ENCODE measurements around the gene BRS3. TPM values are rescaled to one million over a fixed set of nuclear protein-coding genes. Genes with fewer than 3 reads are reported as not detected.
"Not testable (repeated sequence)": the region's sequence is repeated elsewhere in the genome, so short reads cannot be mapped to it uniquely, and the experiment has no call there.

The BRS3 gene
- total and polyA plus RNA-seq, 9 of the 15 experiments (the other 6 are each of a cell fraction or from before 2014, with no cell fraction given): not detected

DNA sequence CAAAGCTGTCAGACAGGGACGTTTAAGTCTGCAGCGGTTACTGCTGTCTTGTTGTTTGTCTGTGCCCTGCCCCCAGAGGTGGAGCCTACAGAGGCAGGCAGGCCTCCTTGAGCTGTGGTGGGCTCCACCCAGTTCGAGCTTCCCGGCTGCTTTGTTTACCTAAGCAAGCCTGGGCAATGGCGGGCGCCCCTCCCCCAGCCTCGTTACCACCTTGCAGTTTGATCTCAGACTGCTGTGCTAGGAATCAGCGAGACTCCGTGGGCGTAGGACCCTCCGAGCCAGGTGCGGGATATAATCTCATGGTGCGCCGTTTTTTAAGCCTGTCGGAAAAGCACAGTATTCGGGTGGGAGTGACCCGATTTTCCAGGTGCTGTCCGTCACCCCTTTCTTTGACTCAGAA lies 42.1 kb upstream of the BRS3 start:
- H3K36me3 ChIP-seq (ENCODE audit: control insufficient read depth, insufficient read depth, low read length); DNase-seq (ENCODE audit: extremely low read depth in 1 of 4, low spot score in 3 of 4); FAIRE-seq; POLR2A ChIA-PET; in situ Hi-C loops (cut with MboI); ATAC-seq; H4K20me1 ChIP-seq (replicated peaks; ENCODE audit: control insufficient read depth, insufficient read depth, low read length); BruUV-seq (replicated peaks); H3K9me1 ChIP-seq (ENCODE audit: control insufficient read depth, insufficient read depth, low read length); H3K4me2 ChIP-seq (ENCODE audit: insufficient read depth, low read length); CTCF ChIA-PET (ENCODE audit: low intra/inter-chr PET ratio); intact Hi-C loops (cut with micrococcal nuclease); H3K4me1 ChIP-seq (replicated peaks in 1 of 2; ENCODE audit: control insufficient read depth in 2 of 2, insufficient read depth in 2 of 2, low read length in 2 of 2); H3K9me3 ChIP-seq (replicated peaks; ENCODE audit: control insufficient read depth, insufficient read depth, low read depth, low read length); H3K4me3 ChIP-seq; H3K9ac ChIP-seq (ENCODE audit: insufficient read depth in 1 of 2, low read depth in 2 of 2, low read length in 2 of 2); H3K27me3 ChIP-seq (ENCODE audit: control insufficient read depth in 2 of 2, insufficient read depth in 2 of 2, low read length in 2 of 2); H3K27ac ChIP-seq (ENCODE audit: extremely low read depth, low read depth, low read length); H3K79me2 ChIP-seq (ENCODE audit: control insufficient read depth, insufficient read depth, low read length): not testable (repeated sequence)
- WGBS (ENCODE audit: insufficient coverage, low coverage, missing lambda C conversion rate): 0% methylated on average over 5 of the region's 18 CpGs
- TF ChIP-seq FOXA3 (CRISPR knock-in tag; conservative IDR thresholded peaks at IDR 0.05 in 1 of 2, IDR thresholded peaks at IDR 0.05 in 1 of 2): peak; percentile 71 to 79
- 0 out of 2 replicates have a peak overlapping the region, but pooled peaks have one; percentile 55 for H2AFZ ChIP-seq (ENCODE audit: low read depth, low read length)

DNA sequence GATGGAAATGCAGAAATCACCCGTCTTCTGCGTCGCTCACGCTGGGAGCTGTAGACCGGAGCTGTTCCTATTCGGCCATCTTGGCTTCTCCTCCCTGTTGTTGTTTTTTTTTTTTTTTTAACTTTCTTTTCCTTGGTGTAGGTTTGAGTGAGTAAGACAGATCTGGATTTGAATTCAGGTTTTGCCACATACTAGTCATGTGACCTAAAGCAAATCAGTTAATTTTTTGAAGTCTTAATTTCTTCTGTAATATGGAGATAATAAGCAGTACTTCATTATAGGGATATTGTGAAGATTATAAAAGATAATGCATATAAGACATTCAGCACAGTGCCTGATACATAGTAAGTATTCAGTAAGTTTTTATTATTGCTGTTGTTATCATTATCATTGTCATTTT lies 41.5 kb upstream of the BRS3 start:
- H3K27ac ChIP-seq (ENCODE audit: extremely low read depth, low read depth, low read length): no peak overlapping the region
- DNase-seq (ENCODE audit: extremely low read depth in 1 of 4, low spot score in 3 of 4): no peak
- FAIRE-seq: no peak
- WGBS (ENCODE audit: insufficient coverage, low coverage, missing lambda C conversion rate): 12% methylated on average over 3 of the region's 6 CpGs
- H3K9me1 ChIP-seq (ENCODE audit: control insufficient read depth, insufficient read depth, low read length): no peaks in the 10 kb centered on the region
- no TSS peak for BruUV-seq (replicated peaks)
- no peaks in the 10 kb centered on the region for H3K36me3 ChIP-seq (ENCODE audit: control insufficient read depth, insufficient read depth, low read length)
- H3K4me3 ChIP-seq: no peak overlapping the region
- ChIA-PET CTCF (ENCODE audit: low intra/inter-chr PET ratio) (no interaction called here), POLR2A (interaction anchor here (1.3 kb wide), 1 partner anchor 10 kb away, joined by 3 read pairs; no protein-coding TSS in a partner anchor)
- no peaks in the 10 kb centered on the region for H3K79me2 ChIP-seq (ENCODE audit: control insufficient read depth, insufficient read depth, low read length)
- no peaks in the 10 kb centered on the region for H3K4me1 ChIP-seq (replicated peaks in 1 of 2; ENCODE audit: control insufficient read depth in 2 of 2, insufficient read depth in 2 of 2, low read length in 2 of 2)
- no peaks in the 10 kb centered on the region for H3K9me3 ChIP-seq (replicated peaks; ENCODE audit: control insufficient read depth, insufficient read depth, low read depth, low read length)
- no peaks in the 10 kb centered on the region for H4K20me1 ChIP-seq (replicated peaks; ENCODE audit: control insufficient read depth, insufficient read depth, low read length)
- peak overlapping the region; percentile 72; the same call in 1 of the 2 replicates for H2AFZ ChIP-seq (ENCODE audit: low read depth, low read length)
- H3K9ac ChIP-seq (ENCODE audit: insufficient read depth in 1 of 2, low read depth in 2 of 2, low read length in 2 of 2): no peak overlapping the region
- H3K27me3 ChIP-seq (ENCODE audit: control insufficient read depth in 2 of 2, insufficient read depth in 2 of 2, low read length in 2 of 2): no peaks in the 10 kb centered on the region
- in situ Hi-C loops (cut with MboI) (no loop called here), intact Hi-C loops (cut with micrococcal nuclease) (no loop called here)
- no peak for ATAC-seq
- H3K4me2 ChIP-seq (ENCODE audit: insufficient read depth, low read length): peak overlapping the region; percentile 5; the same call in 1 of the 2 replicates
- TF ChIP-seq ZNF12 (CRISPR knock-in tag; IDR thresholded peaks at IDR 0.05) (no peak), IRF2 (CRISPR knock-in tag; IDR thresholded peaks at IDR 0.05) (no peak), NRF1 (conservative IDR thresholded peaks at IDR 0.05 in 1 of 2, IDR thresholded peaks at IDR 0.05 in 1 of 2) (peak in 1 of 2 experiments; percentile 19; a peak in 1 of 4 replicates), RBFOX2 (IDR thresholded peaks at IDR 0.05; ENCODE audit: low read depth, low read length) (0 out of 2 replicates have a peak, but pooled peaks have one; percentile 10), TOE1 (IDR thresholded peaks at IDR 0.05; ENCODE audit: borderline replicate concordance) (peak; percentile 60; the same call in 1 of the 2 replicates), TOE1 (CRISPR knock-in tag; IDR thresholded peaks at IDR 0.05; ENCODE audit: borderline replicate concordance, low read depth) (no peak), RAD51 (IDR thresholded peaks at IDR 0.05; ENCODE audit: borderline replicate concordance, low read depth) (peak; percentile 17; the same call in 1 of the 2 replicates), EHMT2 (IDR thresholded peaks at IDR 0.05) (0 out of 2 replicates have a peak, but pooled peaks have one; percentile 33)
- TF ChIP-seq, protein P1, sequence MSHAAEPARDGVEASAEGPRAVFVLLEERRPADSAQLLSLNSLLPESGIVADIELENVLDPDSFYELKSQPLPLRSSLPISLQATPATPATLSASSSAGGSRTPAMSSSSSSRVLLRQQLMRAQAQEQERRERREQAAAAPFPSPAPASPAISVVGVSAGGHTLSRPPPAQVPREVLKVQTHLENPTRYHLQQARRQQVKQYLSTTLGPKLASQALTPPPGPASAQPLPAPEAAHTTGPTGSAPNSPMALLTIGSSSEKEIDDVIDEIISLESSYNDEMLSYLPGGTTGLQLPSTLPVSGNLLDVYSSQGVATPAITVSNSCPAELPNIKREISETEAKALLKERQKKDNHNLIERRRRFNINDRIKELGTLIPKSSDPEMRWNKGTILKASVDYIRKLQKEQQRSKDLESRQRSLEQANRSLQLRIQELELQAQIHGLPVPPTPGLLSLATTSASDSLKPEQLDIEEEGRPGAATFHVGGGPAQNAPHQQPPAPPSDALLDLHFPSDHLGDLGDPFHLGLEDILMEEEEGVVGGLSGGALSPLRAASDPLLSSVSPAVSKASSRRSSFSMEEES (CRISPR knock-in tag; IDR thresholded peaks at IDR 0.05): peak; percentile 75
- TF ChIP-seq, protein P2, sequence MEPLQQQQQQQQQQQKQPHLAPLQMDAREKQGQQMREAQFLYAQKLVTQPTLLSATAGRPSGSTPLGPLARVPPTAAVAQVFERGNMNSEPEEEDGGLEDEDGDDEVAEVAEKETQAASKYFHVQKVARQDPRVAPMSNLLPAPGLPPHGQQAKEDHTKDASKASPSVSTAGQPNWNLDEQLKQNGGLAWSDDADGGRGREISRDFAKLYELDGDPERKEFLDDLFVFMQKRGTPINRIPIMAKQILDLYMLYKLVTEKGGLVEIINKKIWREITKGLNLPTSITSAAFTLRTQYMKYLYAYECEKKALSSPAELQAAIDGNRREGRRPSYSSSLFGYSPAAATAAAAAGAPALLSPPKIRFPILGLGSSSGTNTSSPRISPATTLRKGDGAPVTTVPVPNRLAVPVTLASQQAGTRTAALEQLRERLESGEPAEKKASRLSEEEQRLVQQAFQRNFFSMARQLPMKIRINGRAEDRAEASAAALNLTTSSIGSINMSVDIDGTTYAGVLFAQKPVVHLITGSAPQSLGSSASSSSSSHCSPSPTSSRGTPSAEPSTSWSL (CRISPR knock-in tag; IDR thresholded peaks at IDR 0.05; ENCODE audit: borderline replicate concordance): no peak
